Amniotic stem cell (primary cell): ENCODE data around the gene CR2.
"Not testable (repeated sequence)": the region's sequence is repeated elsewhere in the genome, so short reads cannot be mapped to it uniquely, and the experiment has no call there.

Experiments
- DNase-seq: peaks from one replicate; lab custom pipeline; 2025; lab: John Stamatoyannopoulos, UW

The CR2 gene

GRCh38 chr1:207504438-207504837, 50.3 kb downstream of the CR2 start:
- no peak for DNase-seq

DNA sequence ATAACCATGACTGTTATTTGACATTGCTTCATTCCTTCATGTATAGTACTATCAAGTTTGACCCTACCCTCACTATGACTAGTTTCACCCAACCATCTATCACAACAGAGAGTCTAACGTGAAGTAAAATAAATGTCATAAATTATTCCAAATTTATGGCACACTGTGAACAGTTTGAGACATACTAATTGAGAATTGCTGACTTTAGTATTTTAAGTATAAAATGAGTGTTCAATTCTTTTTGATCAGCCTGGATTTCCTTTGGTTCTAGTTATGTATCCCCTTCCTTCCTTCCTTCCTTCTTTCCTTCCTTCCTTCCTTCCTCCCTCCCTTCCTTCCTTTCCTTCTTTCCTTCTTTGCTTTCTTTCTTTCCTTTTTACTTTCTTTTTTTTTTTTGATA, 56.3 kb downstream of the CR2 start:
- no peak for DNase-seq

GRCh38 chr1:207514890-207515289, 60.8 kb downstream of the CR2 start:
- no peak for DNase-seq

DNA sequence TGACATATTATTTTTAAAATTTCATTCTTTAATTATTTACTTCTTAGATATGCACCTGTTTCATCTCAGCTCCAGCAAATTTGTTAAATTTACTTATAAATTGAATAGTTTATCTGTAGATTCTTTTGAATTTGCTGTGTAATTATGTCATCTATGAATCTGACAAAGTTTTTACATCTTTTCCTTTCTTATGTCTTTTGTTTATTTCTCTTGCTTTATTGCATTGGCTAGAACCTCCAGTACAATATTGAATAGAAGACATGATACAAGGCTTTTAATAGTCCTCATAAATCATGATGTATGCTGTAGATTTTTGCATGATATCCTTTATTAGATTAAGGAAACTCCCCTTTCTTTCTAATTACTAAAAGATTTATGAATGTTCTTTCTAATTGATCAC, 62.6 kb downstream of the CR2 start:
- no peak for DNase-seq

GRCh38 chr1:207518608-207519236, 64.6 kb downstream of the CR2 start:
- DNase-seq, result no peak

DNA sequence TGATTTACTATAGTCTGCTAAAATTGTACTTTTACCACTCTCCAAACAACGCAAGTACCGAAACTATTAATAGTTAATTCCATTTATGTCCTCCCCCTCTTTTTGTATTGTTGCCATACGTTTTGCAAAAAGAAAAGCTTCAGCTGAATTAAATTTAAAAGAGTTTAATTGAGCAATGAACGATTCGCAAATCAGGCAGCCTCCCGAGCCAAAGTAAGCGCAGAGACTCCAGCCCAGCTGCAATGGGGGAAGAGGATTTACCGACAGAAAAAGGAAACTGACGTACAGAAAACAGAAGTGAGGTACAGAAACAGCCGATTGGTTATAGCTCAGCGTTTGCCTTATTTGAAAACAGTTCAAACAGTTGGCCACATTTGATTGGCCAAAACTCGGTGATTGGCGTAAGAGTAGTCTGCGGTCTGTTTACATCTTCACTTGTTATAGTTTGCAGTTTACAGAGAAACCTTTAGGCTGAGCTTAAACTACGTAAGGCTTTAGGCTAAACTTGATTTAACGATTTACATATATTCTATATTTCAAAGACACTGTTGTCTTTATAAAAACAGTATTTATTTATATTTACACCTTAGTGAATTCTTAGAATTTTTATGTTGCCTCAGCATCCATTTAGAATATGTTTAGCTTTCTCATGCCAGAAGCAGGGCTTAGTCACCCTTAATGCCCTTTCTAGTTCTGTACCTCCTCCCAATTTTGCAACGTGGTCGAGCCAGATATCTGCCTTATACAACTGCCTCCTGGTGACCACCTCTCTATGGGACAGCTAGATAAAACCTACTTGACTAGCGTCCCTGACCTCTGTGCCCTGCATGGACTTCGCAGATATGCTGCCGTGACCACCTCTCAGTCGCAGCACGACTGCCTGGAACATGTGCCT, 65.6 kb downstream of the CR2 start:
- no peak for DNase-seq

DNA sequence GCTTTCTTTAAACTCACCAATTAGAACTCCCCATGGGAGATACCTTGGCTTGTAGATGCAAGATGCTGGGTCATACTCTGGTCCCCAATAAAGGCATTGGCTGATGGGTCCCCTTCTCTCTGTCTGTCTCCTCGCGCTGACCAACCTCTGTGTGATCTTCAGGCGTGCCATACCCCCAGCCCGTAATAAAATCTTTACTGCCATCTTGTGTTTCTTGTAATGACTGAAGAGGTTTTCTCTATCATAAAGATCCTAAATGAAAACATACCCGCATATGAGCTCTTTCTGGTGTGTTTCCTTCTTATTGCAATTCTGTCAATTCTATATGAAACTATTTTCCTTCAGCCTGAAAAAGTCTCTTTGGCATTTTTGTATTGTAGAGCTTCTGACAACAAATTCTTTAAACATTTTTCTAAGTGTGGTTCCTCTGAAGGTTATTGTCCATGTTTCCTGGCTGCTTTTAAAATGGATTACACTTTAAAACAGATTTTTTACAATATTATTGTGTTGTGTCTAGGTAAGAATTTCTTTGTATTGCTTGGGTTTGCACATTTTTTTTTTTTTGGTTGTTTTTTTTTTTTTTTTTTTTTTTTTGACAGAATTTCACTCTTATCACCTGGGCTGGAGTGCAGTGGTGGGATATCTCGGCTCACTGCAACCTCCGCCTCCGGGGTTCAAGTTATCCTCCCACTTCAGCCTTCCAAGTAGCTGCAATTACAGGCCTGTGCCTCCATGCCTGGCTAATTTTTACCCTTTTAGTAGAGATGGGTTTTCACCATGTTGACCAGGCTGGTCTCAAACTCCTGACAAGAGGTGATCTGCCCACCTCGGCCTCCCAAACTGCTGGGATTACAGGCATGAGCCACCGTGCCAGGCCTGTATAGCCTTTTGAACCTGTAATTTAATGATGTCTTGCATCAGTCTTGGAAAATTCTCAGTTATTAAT, 66.5 kb downstream of the CR2 start:
- DNase-seq, result not testable (repeated sequence)

DNA sequence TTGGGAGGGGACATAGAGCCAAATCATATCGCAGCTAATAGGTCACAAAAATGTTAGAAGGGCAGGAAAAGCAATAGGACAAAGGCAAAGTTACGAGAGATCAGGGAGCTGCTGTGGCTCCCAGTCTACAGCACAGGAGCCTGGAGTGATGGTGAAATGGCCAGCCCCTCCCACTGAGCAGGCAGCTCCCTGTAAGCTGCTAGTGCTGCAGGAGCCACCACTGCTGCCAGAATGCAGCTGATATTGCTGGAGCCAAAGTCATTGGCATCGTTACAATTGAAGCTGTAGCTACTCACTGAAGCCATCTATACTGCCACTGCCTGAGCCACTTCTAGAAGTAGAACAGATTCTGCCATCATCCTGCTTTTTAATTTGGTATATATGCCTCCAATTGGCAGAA, 71.1 kb downstream of the CR2 start:
- not testable (repeated sequence) for DNase-seq

DNA sequence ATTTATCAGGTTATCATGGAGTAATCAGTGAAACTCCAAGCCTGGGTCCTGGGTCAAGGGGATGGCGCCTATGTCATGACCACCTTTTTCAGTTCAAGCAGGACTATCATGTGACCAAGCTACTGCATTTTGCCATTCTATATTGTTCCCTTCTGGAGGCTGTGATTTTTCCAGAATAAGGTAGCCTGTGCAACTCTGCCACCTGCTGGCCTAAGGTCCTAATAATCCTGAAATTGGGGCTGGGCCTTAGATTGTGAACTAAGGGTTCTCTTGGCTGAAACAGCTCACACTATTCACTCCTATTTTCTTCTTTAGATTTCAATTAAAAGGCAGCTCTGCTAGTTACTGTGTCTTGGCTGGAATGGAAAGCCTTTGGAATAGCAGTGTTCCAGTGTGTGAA, 74.3 kb downstream of the CR2 start:
- DNase-seq, result not testable (repeated sequence)

GRCh38 chr1:207536263-207536662, 82.1 kb downstream of the CR2 start:
- not testable (repeated sequence) for DNase-seq
